HCT116 (cell line): ENCODE measurements around the gene CD99L2. TPM values are rescaled to one million over a fixed set of nuclear protein-coding genes. Genes with fewer than 3 reads are reported as not detected.

Experiments used
- ATAC-seq: fragments of 200-7000 bp; cut with Tn5 transposase; 2 replicates; pipeline ENCODE4 v1.9.1; 2020; ENCODE audit warnings: mild to moderate bottlenecking, moderate library complexity
- BruUV-seq: library from RNA; stranded (reverse); fragments of 400-500 nt; replicated peaks from 2 replicates; lab custom pipeline; 2021; lab: Mats Ljungman, UMichigan
- CTCF ChIA-PET: fragments of 300-600 bp; sonication (Branson Sonifier 250); formaldehyde crosslinking; loops from one replicate; lab custom pipeline; 2021; ENCODE audit warnings: antibody characterized with exemption; lab: Charles Lee
- POLR2A ChIA-PET: fragments of 300-600, 350-600 bp; sonication (Branson Sonifier 250); formaldehyde crosslinking; loops from one replicate; lab custom pipeline; 2021; ENCODE audit warnings: antibody characterized with exemption; lab: Charles Lee
- RAD21 ChIA-PET, 2 experiments: fragments of 300-600 bp; sonication (Branson Sonifier 250); formaldehyde crosslinking; loops; one replicate each; lab custom pipeline; 2023; ENCODE audit warnings: low total read pairs in 2 of 2; ENCODE audit not compliant: uncharacterized antibody in 2 of 2, unreplicated experiment in 2 of 2, low non-redundant PET in 1 of 2; lab: Charles Lee
- DNase-seq: peaks from one replicate; pipeline ENCODE4 v3.0.0-alpha.2; 2010; ENCODE audit warnings: low read depth, low spot score
- H2AFZ ChIP-seq: fragments of 200-600 bp; shearing (Covaris generic), sonication (generic); 2 replicates; pipeline ENCODE4 v1.6.1; 2017; ENCODE audit warnings: low read depth, mixed run types, mixed read lengths, antibody characterized with exemption, low read length; ENCODE audit not compliant: poor library complexity, severe bottlenecking
- H3K27ac ChIP-seq: 2 replicates; pipeline ENCODE4 v1.5.1; 2012; ENCODE audit warnings: low read depth, low read length
- H3K27me3 ChIP-seq: fragments of 200-600 bp; sonication (generic); 2 replicates; pipeline ENCODE4 v1.6.1; 2016; ENCODE audit warnings: mixed run types, low read length, mixed read lengths; ENCODE audit not compliant: insufficient read depth
- H3K36me3 ChIP-seq, 2 experiments: fragments of 200-500 bp in 1 of 2; fragments of 200-600 bp in 1 of 2; sonication (Bioruptor generic) in 1 of 2; sonication (generic) in 1 of 2; 2 replicates each; pipeline versions ENCODE4 v1.5.1 to v1.6.1; 2014 to 2016; ENCODE audit warnings: low read length in 2 of 2, inconsistent platforms in 1 of 2, mixed read lengths in 1 of 2, mixed run types in 1 of 2; ENCODE audit not compliant: insufficient read depth in 2 of 2, control insufficient read depth in 1 of 2
- H3K4me1 ChIP-seq, 2 experiments: fragments of 200-600 bp in 1 of 2; sonication (generic) in 1 of 2; 2 replicates each; pipeline versions ENCODE4 v1.5.1 to v1.6.1; 2012 to 2017; ENCODE audit warnings: low read length in 2 of 2, inconsistent platforms in 1 of 2, mild to moderate bottlenecking in 1 of 2, mixed read lengths in 1 of 2, mixed run types in 1 of 2, moderate library complexity in 1 of 2; ENCODE audit not compliant: insufficient read depth in 2 of 2, control insufficient read depth in 1 of 2
- H3K4me2 ChIP-seq: fragments of 200-600 bp; sonication (generic); 2 replicates; pipeline ENCODE4 v1.6.1; 2017; ENCODE audit warnings: mixed run types, low read length, mixed read lengths
- H3K4me3 ChIP-seq, 2 experiments: fragments of 200-600 bp in 1 of 2; sonication (generic) in 1 of 2; replicated peaks in 1 of 2; 2 replicates each; pipeline ENCODE4 v1.5.1; 2011 to 2016; ENCODE audit warnings: low read length in 2 of 2, control low read depth in 1 of 2, low read depth in 1 of 2, mild to moderate bottlenecking in 1 of 2, mixed read lengths in 1 of 2, mixed run types in 1 of 2
- H3K79me2 ChIP-seq: fragments of 200-600 bp; sonication (generic); 2 replicates; pipeline ENCODE4 v1.6.1; 2017; ENCODE audit warnings: mild to moderate bottlenecking, mixed run types, low read length, moderate library complexity, mixed read lengths; ENCODE audit not compliant: insufficient read depth
- H3K9ac ChIP-seq: fragments of 200-600 bp; sonication (generic); 2 replicates; pipeline ENCODE4 v1.6.1; 2016; ENCODE audit warnings: low read length, mixed read lengths
- H3K9me2 ChIP-seq: fragments of 200-600 bp; sonication (generic), shearing (Covaris generic); 2 replicates; pipeline ENCODE4 v1.6.1; 2017; ENCODE audit warnings: mixed run types, mild to moderate bottlenecking, moderate library complexity; ENCODE audit not compliant: insufficient read depth
- H3K9me3 ChIP-seq, 2 experiments: fragments of 200-500 bp in 1 of 2; fragments of 200-600 bp in 1 of 2; sonication (Bioruptor generic) in 1 of 2; sonication (generic) in 1 of 2; 2 replicates each; pipeline ENCODE4 v1.6.1; 2014 to 2017; ENCODE audit warnings: low read length in 2 of 2, mixed read lengths in 2 of 2, inconsistent platforms in 1 of 2, low read depth in 1 of 2, mild to moderate bottlenecking in 1 of 2, mixed run types in 1 of 2, moderate library complexity in 1 of 2; ENCODE audit not compliant: control insufficient read depth in 1 of 2, insufficient read depth in 1 of 2
- H4K20me1 ChIP-seq: fragments of 200-600 bp; sonication (generic), shearing (Covaris generic); 2 replicates; pipeline ENCODE4 v1.6.1; 2017; ENCODE audit warnings: mixed run types, mild to moderate bottlenecking, moderate library complexity; ENCODE audit not compliant: insufficient read depth
- CBX3 ChIP-seq: IDR thresholded peaks from 2 replicates; pipeline ENCODE4 v1.6.1; 2012; ENCODE audit warnings: low read depth
- EZH2phosphoT487 ChIP-seq: fragments of 200-600 bp; IDR thresholded peaks from 2 replicates; pipeline ENCODE4 v1.6.1; 2018; ENCODE audit warnings: antibody characterized with exemption, borderline replicate concordance
- FOSL1 ChIP-seq: IDR thresholded peaks from 2 replicates; pipeline ENCODE4 v1.6.1; 2012; ENCODE audit warnings: low read depth
- POLR2A ChIP-seq: IDR thresholded peaks from 2 replicates; pipeline ENCODE4 v1.7.0; 2011; ENCODE audit warnings: borderline replicate concordance; ENCODE audit not compliant: insufficient read depth, insufficient read length; ENCODE audit errors: extremely low read depth
- POLR2AphosphoS5 ChIP-seq: IDR thresholded peaks from 2 replicates; pipeline ENCODE4 v1.6.1; 2011; ENCODE audit warnings: mild to moderate bottlenecking, low read depth, low read length, moderate library complexity
- RAD21 ChIP-seq: IDR thresholded peaks from 2 replicates; pipeline ENCODE4 v1.6.1; 2012; ENCODE audit warnings: low read depth, mild to moderate bottlenecking
- SRF ChIP-seq: IDR thresholded peaks from 2 replicates; pipeline ENCODE4 v1.6.1; 2012; ENCODE audit warnings: low read depth
- ZFX ChIP-seq: fragments of 450-650 bp; IDR thresholded peaks from 2 replicates; pipeline ENCODE4 v1.6.1; 2017
- ZNF274 ChIP-seq: fragments of 200-500 bp; sonication (Bioruptor generic); IDR thresholded peaks from 2 replicates; pipeline ENCODE4 v1.6.1; 2014; ENCODE audit warnings: mild to moderate bottlenecking, low read depth, low read length, inconsistent platforms
- intact Hi-C: fragments of 100-400 bp; cut with micrococcal nuclease; formaldehyde crosslinking; loops from 2 replicates; pipeline ENCODE4 v1.10.0; 2022
- total RNA-seq: library from RNA; stranded (reverse); gene quantifications from one replicate; pipeline ENCODE4 v1.2.1, GENCODE V29; 2021; ENCODE audit not compliant: unreplicated experiment
- TF ChIP-seq, protein P1 (sequence below): IDR thresholded peaks from 2 replicates; pipeline ENCODE4 v1.6.1; 2011; ENCODE audit warnings: mild to moderate bottlenecking, low read length, moderate library complexity; ENCODE audit not compliant: insufficient replicate concordance; ENCODE audit errors: extremely low read depth
- TF ChIP-seq, protein P2 (sequence below): IDR thresholded peaks from 2 replicates; pipeline ENCODE4 v1.6.1; 2012; ENCODE audit warnings: low read depth

CD99L2 gene
- total RNA-seq, 1 experiment from 2014 or later, result 6.2 TPM

DNA sequence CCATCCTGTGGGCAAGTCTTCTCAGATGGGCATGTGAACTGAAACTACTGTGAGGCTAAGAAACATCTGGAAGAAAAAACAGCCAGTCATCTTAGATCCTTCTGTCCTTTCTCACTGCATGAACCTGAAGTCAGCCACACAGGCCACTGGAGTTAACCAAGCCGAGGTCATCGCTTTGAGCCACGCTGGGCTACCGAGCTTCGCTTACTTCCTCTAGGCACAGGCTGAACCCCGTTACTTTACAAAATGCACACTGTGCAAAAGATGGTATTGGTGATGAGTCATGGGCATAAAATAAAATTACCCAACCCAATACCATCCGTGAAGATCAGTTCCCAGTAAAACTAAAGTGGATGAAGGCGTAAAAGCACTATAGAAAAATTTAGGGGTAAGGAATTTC, 119.1 kb downstream of the CD99L2 start:
- DNase-seq, result no peak
- ChIA-PET CTCF (no interaction called here), POLR2A (no interaction called here), RAD21 (no interaction called here)
- H2AFZ ChIP-seq, result no peak overlapping the region
- H3K27me3 ChIP-seq, result no peaks in the 10 kb centered on the region
- H3K9me3 ChIP-seq, result no peaks in the 10 kb centered on the region
- no TSS peak for BruUV-seq
- no peak overlapping the region for H3K4me3 ChIP-seq
- TF ChIP-seq SRF, result no peak
- TF ChIP-seq, protein P1, sequence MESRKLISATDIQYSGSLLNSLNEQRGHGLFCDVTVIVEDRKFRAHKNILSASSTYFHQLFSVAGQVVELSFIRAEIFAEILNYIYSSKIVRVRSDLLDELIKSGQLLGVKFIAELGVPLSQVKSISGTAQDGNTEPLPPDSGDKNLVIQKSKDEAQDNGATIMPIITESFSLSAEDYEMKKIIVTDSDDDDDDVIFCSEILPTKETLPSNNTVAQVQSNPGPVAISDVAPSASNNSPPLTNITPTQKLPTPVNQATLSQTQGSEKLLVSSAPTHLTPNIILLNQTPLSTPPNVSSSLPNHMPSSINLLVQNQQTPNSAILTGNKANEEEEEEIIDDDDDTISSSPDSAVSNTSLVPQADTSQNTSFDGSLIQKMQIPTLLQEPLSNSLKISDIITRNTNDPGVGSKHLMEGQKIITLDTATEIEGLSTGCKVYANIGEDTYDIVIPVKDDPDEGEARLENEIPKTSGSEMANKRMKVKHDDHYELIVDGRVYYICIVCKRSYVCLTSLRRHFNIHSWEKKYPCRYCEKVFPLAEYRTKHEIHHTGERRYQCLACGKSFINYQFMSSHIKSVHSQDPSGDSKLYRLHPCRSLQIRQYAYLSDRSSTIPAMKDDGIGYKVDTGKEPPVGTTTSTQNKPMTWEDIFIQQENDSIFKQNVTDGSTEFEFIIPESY, result no peak
- TF ChIP-seq ZNF274, result no peak
- no peak for TF ChIP-seq EZH2phosphoT487
- TF ChIP-seq POLR2A, result no peak
- no peak for TF ChIP-seq ZFX
- no peak for TF ChIP-seq FOSL1
- no peak for TF ChIP-seq RAD21
- TF ChIP-seq, protein P2, sequence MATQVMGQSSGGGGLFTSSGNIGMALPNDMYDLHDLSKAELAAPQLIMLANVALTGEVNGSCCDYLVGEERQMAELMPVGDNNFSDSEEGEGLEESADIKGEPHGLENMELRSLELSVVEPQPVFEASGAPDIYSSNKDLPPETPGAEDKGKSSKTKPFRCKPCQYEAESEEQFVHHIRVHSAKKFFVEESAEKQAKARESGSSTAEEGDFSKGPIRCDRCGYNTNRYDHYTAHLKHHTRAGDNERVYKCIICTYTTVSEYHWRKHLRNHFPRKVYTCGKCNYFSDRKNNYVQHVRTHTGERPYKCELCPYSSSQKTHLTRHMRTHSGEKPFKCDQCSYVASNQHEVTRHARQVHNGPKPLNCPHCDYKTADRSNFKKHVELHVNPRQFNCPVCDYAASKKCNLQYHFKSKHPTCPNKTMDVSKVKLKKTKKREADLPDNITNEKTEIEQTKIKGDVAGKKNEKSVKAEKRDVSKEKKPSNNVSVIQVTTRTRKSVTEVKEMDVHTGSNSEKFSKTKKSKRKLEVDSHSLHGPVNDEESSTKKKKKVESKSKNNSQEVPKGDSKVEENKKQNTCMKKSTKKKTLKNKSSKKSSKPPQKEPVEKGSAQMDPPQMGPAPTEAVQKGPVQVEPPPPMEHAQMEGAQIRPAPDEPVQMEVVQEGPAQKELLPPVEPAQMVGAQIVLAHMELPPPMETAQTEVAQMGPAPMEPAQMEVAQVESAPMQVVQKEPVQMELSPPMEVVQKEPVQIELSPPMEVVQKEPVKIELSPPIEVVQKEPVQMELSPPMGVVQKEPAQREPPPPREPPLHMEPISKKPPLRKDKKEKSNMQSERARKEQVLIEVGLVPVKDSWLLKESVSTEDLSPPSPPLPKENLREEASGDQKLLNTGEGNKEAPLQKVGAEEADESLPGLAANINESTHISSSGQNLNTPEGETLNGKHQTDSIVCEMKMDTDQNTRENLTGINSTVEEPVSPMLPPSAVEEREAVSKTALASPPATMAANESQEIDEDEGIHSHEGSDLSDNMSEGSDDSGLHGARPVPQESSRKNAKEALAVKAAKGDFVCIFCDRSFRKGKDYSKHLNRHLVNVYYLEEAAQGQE, result no peak
- TF ChIP-seq CBX3, result no peak
- no peak for TF ChIP-seq POLR2AphosphoS5
- no peak for ATAC-seq
- H3K79me2 ChIP-seq, result no peaks in the 10 kb centered on the region
- no peaks in the 10 kb centered on the region for H3K9me2 ChIP-seq
- no peak overlapping the region for H3K9ac ChIP-seq
- intact Hi-C loops, result no loop called here
- H3K36me3 ChIP-seq, result no peaks in the 10 kb centered on the region; a peak in 1 of 4 replicates
- no peak overlapping the region for H3K4me2 ChIP-seq
- H3K4me1 ChIP-seq, result no peaks in the 10 kb centered on the region
- no peak overlapping the region for H3K27ac ChIP-seq
- no peaks in the 10 kb centered on the region for H4K20me1 ChIP-seq
